ENCODE data around the gene SLC26A8. TPM values are rescaled to one million over a fixed set of nuclear protein-coding genes. Genes with fewer than 3 reads are reported as not detected.

Gene SLC26A8
- total RNA-seq, 4 donors from 2014 or later: 0.19 TPM; not detected in 3

GRCh38 chr6:36042618-36043260, 18.3 kb upstream of the SLC26A8 start:
- intact Hi-C loops (cut with DNase I): no loop called here
- H3K4me3 ChIP-seq: no peak overlapping the region
- H3K4me1 ChIP-seq: peaks cover 14 to 76% (median 32%) of the 10 kb centered on the region in 3 donors
- no peaks in the 10 kb centered on the region for H3K36me3 ChIP-seq
- DNase-seq: no peak
- peak overlapping the region in 2 of 4 donors; percentile 29 to 51 for H3K27ac ChIP-seq
- no peaks in the 10 kb centered on the region for H3K27me3 ChIP-seq
- WGBS, 2 donors: 41 to 61% methylated on average over 9 to 10 of the region's 12 CpGs
- H3K9me3 ChIP-seq: no peaks in the 10 kb centered on the region
- TF ChIP-seq POLR2A (IDR thresholded peaks at IDR 0.05): no peak
- TF ChIP-seq, protein P1, sequence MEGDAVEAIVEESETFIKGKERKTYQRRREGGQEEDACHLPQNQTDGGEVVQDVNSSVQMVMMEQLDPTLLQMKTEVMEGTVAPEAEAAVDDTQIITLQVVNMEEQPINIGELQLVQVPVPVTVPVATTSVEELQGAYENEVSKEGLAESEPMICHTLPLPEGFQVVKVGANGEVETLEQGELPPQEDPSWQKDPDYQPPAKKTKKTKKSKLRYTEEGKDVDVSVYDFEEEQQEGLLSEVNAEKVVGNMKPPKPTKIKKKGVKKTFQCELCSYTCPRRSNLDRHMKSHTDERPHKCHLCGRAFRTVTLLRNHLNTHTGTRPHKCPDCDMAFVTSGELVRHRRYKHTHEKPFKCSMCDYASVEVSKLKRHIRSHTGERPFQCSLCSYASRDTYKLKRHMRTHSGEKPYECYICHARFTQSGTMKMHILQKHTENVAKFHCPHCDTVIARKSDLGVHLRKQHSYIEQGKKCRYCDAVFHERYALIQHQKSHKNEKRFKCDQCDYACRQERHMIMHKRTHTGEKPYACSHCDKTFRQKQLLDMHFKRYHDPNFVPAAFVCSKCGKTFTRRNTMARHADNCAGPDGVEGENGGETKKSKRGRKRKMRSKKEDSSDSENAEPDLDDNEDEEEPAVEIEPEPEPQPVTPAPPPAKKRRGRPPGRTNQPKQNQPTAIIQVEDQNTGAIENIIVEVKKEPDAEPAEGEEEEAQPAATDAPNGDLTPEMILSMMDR (IDR thresholded peaks at IDR 0.05): no peak

GRCh38 chr6:36040958-36041357, 16.5 kb upstream of the SLC26A8 start:
- DNase-seq: no peak
- peaks cover 14 to 74% (median 35%) of the 10 kb centered on the region in 3 donors for H3K4me1 ChIP-seq
- intact Hi-C loops (cut with DNase I): no loop called here
- H3K4me3 ChIP-seq: no peak overlapping the region
- H3K27ac ChIP-seq: no peak overlapping the region
- H3K36me3 ChIP-seq: peaks cover 0 to 7% (median 0%) of the 10 kb centered on the region in 3 donors
- no peaks in the 10 kb centered on the region for H3K27me3 ChIP-seq
- TF ChIP-seq, protein P1 (IDR thresholded peaks at IDR 0.05): no peak
- no peak for TF ChIP-seq POLR2A (IDR thresholded peaks at IDR 0.05)
- no peaks in the 10 kb centered on the region for H3K9me3 ChIP-seq

- DNase-seq: no peak
- no peaks in the 10 kb centered on the region for H3K9me3 ChIP-seq
- no peak for TF ChIP-seq POLR2A (IDR thresholded peaks at IDR 0.05)
- TF ChIP-seq, protein P1 (IDR thresholded peaks at IDR 0.05): no peak
- intact Hi-C loops (cut with DNase I): no loop called here
- peaks cover 12 to 81% (median 42%) of the 10 kb centered on the region in 3 donors for H3K4me1 ChIP-seq
- peak overlapping the region in 1 of 4 donors; percentile 27 for H3K27ac ChIP-seq
- H3K27me3 ChIP-seq: no peaks in the 10 kb centered on the region
- H3K36me3 ChIP-seq: peaks cover 0 to 7% (median 0%) of the 10 kb centered on the region in 3 donors
- no peak overlapping the region for H3K4me3 ChIP-seq
Observed at GRCh38 chr6:36039112-36039511, 14.7 kb upstream of the SLC26A8 start.

- Histone ChIP-seq H3K4me1 (peaks cover 16 to 89% (median 50%) of the 10 kb centered on the region in 3 donors), H3K4me3 (no peak overlapping the region), H3K27me3 (no peaks in the 10 kb centered on the region), H3K36me3 (peaks cover 0 to 7% (median 0%) of the 10 kb centered on the region in 3 donors), H3K9me3 (no peaks in the 10 kb centered on the region), H3K27ac (peak overlapping the region in 2 of 4 donors; percentile 3 to 38)
- no peak for TF ChIP-seq POLR2A (IDR thresholded peaks at IDR 0.05)
- TF ChIP-seq, protein P1 (IDR thresholded peaks at IDR 0.05): no peak
- intact Hi-C loops (cut with DNase I): no loop called here
- WGBS, 2 donors: 27 to 31% methylated on average over 4 of the region's 4 CpGs
- no peak for DNase-seq
Observed at GRCh38 chr6:36038120-36038876, 13.9 kb upstream of the SLC26A8 start.

GRCh38 chr6:36035225-36035624, 10.8 kb upstream of the SLC26A8 start:
- no peak for TF ChIP-seq POLR2A (IDR thresholded peaks at IDR 0.05)
- TF ChIP-seq, protein P1 (IDR thresholded peaks at IDR 0.05): no peak
- WGBS, 2 donors: 40 to 44% methylated on average over 4 of the region's 4 CpGs
- Histone ChIP-seq H3K4me3 (no peak overlapping the region), H3K9me3 (no peaks in the 10 kb centered on the region), H3K4me1 (peaks cover 22 to 98% (median 59%) of the 10 kb centered on the region in 3 donors), H3K27ac (peak overlapping the region in 1 of 4 donors; percentile 17), H3K36me3 (peaks cover 0 to 7% (median 0%) of the 10 kb centered on the region in 3 donors), H3K27me3 (no peaks in the 10 kb centered on the region)
- intact Hi-C loops (cut with DNase I): no loop called here
- no peak for DNase-seq
